Inflammatory macrophage treated with lipopolysaccharide for 4 hours (primary cell): ENCODE results near the gene SEM1.
"Not testable (repeated sequence)": the region's sequence is repeated elsewhere in the genome, so short reads cannot be mapped to it uniquely, and the experiment has no call there.

Experiments
- DNase-seq: peaks from one replicate; pipeline ENCODE4 v3.0.0-alpha.2; 2020

The SEM1 gene

DNA sequence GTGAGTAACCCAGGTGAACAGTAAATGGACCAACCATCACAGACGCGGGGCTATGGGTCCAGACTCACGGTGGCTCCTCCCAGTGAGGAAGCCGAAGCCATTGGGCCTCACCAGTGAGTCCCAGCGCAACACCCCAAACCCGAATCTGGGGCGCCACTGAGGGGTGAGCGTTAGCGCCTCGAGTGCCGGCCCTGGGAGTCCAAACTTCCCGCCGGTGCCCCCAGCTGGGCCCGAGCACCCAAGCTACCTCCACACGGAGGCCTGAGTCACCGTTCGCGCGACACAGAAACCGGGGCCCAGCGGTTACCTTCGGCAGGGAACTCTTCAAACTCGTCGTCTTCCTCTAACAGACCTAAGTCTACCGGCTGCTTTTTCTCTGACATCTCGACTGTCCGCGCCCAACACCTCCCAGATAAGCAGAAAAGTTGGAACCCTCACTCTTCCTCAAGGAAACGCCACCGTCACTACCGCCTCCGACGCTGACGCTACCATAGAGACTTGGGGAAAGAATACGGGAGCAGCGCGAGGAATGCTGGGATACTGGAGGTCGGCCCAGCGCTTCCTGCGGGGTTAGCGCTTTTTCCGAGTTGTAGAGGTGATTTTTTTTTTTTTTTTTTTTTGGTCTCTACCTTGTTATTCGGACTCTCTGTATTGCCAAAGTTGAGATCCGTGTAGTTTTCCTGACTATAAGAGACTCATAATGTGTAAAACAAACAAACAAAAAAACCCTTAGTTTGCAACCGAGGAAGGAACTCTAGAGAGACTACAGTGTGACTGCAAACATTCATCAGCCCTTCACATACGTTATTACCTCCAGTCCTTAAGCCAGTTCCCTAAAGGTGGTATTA is at the start of gene SEM1:
SEM1 (minus strand) TSS at position 466 of the 848 bp plus-strand sequence; CDS start at position 383, 83 bp downstream.
- peak; percentile 82 for DNase-seq

DNA sequence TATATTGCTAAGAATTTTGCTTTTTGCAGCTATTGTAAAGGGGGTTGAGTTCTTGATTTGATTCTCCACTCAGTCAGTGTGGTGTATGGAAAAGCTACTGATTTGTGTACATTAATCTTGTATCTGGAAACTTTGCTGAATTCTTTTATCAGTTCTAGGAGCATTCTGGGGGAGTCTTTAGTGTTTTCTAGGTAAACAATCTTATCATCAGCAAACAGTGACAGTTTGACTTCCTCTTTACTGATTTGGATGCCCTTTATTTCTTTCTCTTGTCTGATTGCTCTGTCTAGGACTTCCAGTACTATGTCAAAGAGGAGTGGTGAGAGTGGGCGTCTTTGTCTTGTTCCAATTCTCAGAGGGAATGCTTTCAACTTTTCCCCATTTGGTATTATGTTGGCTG is 48.2 kb upstream of the SEM1 start:
- DNase-seq = not testable (repeated sequence)

GRCh38 chr7:96747418-96747940 is 37.8 kb upstream of the SEM1 start:
- no peak for DNase-seq

DNA sequence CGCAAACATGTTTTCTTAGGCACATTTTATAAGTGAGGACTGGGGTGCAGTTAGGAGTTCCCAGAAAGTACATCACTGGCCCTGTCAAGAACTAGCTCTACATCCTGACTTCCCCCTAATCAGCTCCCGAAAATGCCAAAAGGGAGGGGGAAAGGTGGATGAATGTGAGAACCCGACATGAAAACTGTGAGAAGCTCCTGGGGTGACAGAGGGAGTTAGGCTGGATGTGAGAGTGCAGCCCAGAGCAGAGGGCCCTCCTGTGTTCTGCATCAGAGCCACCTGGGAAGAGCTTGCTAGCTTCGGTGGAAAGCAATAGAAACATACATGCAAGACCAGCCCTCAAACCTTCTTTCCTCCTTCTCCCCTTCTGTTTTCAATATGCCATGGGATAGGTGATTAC is 30.5 kb upstream of the SEM1 start:
- no peak for DNase-seq

- DNase-seq = no peak
Observed at GRCh38 chr7:96739609-96740008, 30.0 kb upstream of the SEM1 start.

DNA sequence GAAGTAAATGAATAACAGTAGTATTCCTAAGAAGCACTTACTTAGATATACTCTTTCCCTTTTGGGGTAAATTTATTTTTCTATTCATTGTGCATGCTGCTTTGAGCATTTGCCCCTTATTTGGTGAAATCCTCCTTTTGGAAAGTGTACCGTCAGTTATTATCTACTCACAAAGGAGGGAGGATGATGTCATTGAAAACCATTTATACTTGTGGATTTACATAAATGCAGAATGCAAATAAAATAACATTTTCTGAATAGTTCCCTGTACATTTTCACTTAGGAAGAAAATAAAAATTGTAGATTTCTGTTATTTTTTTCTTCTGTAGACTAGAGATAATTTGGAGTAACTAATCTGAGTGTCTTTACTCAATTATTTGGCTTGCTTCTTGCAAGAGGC is 29.5 kb upstream of the SEM1 start:
- no peak for DNase-seq

- DNase-seq = no peak
Observed at GRCh38 chr7:96738705-96739104, 29.1 kb upstream of the SEM1 start.

DNA sequence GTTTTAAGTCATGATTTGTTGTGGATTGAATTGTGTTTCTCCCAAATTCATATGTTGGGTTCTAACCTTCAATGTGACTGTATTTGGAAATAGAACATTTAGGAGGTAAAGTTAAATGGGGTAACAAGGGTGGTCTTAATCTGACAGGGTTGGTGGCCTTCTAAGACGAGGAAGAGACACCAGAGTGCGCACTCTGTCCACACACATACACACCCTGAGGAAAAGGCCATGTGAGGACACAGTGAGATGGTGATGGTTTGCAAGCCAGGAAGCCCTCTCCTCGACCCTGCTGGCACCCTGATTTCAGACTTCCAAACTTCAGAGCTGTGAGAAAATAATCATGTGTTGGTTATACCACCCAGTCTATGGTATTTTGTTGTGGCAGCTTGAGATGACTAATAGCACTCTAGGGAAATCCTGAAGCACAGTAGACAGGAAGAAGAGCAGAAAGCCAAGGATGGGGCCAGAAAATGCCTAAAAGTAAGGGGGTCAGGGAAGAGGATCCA is 28.0 kb upstream of the SEM1 start:
- DNase-seq = no peak

- DNase-seq = no peak
Observed at GRCh38 chr7:96734343-96734742, 24.7 kb upstream of the SEM1 start.

- DNase-seq = no peak
Observed at GRCh38 chr7:96729820-96730219, 20.2 kb upstream of the SEM1 start.

GRCh38 chr7:96728139-96728538 is 18.5 kb upstream of the SEM1 start:
- DNase-seq = no peak

GRCh38 chr7:96727534-96728088 is 18.0 kb upstream of the SEM1 start:
- DNase-seq = no peak

GRCh38 chr7:96723622-96724021 is 14.0 kb upstream of the SEM1 start:
- no peak for DNase-seq

DNA sequence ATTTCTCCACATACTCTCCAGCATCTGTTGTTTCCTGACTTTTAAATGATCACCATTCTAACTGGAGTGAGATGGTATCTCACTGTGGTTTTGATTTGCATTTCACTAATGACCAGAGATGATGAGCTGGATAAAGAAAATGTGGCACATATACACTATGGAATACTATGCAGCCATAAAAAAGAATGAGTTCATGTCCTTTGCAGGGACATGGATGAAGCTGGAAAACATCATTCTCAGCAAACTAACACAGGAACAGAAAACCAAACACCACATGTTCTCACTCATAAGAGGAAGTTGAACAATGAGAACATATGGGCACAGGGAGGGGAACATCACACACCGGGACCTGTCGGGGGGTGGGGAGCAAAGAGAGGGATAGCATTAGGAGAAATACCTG is 13.3 kb upstream of the SEM1 start:
- not testable (repeated sequence) for DNase-seq

DNA sequence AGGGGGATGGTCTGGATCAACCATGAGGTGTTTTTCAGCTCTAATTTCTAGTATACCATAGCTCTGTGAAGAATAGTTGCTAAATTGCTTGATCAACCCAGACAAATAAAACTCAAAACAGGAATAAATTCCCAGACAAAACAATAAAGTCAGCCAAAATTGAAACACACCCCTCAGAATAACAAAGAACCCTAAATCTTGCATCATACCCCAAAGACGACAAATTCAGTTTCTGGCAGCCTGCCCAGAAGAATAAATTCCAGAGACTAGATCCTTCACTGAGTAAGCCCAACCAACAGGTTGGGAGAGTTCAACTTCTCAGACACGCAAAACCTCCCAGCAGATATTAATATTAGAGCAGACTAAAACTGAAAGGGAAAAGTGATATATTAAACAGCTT is 11.2 kb upstream of the SEM1 start:
- DNase-seq = no peak

GRCh38 chr7:96719164-96719563 is 9.5 kb upstream of the SEM1 start:
- DNase-seq = no peak

DNA sequence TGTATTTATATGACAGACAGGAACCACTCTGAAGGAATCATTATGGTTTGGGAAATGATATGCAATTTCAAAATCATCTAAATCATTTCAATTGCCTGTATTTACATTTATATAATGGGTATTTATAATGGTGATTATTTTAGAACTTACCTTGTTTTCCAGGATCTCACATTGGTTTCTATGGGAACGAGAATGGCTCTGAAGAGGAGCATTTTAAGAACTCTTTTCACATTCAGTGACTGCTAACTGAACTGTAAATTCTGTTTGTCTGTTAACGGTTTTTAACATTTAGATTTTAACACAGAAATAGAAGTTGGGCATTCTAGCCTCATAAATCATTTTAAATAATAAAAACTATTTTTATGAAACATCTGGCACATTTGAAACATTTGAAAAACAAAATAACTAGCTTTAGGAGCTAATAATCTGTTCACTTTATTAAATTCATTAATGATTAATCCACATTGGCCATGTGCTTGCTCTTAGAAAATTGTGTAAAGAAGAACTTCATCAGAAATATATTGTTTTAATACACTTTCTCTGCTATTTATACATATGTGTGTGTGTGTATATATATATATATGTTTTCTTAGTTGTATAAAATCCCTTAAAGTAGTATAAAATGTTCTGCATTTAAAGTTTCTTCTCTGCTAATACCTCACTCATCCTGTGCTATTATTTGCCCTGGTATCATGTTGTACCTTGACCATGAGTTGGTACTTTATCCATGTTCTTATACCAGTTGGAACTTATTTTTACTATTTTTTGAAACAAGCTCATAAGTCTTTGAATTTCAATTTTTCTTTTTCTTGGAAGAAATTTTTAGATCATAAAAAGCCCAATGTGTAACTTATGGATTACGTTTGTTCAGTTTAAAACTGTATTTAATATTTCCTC is 8.7 kb upstream of the SEM1 start:
- DNase-seq = no peak

GRCh38 chr7:96713037-96713436 is 3.4 kb upstream of the SEM1 start:
- DNase-seq = no peak

GRCh38 chr7:96710544-96710943 is 898 bp upstream of the SEM1 start:
- no peak for DNase-seq

GRCh38 chr7:96708872-96709271 is 774 bp downstream of the SEM1 start:
- no peak for DNase-seq

DNA sequence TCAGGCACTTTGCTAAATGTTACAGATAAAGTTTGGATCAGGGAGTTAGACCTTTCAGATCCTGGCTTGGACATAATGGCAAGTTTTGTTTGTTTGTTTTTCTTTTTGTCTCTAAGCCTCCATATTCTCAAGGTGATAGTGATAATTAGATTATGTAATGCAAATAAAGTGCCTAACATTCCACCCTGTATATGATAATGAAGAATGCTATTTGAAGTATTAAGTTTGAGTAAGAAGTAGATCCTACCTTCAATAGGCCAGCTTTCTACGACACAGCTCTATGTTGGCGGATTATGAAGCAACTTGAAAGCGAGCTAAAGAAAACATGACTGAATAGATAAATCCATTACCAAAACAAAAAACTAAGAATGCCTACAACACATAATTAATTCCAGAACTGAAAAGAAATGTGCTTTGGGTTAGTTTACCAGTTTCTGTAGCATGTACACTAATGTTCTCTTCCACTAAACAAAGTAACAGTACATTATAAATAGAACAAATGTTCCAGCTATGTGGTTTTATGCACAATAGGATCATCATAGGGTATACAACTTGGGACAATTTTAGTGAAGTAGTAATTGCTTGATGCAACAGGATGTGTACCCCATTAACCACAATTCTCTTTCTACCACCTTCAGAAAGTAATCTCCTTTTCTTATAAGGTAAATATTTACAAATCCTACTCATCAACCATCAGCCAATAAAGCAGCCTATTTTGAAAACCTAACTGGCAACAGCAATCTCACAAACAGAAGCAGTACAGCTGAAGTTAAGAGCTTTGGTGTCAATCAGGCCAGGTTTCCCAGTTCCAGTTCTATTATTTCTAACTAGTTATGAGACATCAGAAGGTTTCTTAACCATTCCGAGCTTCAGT is 1.5 kb downstream of the SEM1 start:
- DNase-seq = no peak

- DNase-seq = no peak
Observed at GRCh38 chr7:96701258-96701657, 8.4 kb downstream of the SEM1 start.
